ENCODE data around the gene SLC25A44. TPM values are rescaled to one million over a fixed set of nuclear protein-coding genes. Genes with fewer than 3 reads are reported as not detected.

The SLC25A44 gene
- total and polyA plus RNA-seq, 2 donors (not counting 1 experiment from before 2014, with no cell fraction given) = 14.9 to 27.2 TPM

DNA sequence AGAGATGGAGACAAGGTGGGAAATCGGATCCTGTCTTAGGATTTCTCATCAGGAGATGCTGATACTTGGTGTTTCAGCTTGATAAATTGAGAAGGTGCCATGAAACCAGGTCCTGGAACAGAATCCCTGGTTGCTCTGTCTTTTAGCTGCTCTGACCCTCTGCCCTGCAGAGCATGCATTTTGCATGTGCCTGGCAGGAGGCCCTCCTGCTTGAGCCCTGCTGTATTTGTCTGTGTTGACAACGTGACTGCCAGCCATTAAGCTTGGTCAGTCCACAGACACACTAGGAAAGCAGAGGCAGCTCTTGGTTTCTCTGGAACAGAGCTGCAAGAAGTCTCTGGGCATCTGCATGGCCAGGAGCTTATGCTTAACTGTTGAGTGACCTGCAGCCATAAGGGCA is 2.5 kb downstream of the SLC25A44 start:
- no peaks in the 10 kb centered on the region for H3K27me3 ChIP-seq (replicated peaks in 1 of 4; ENCODE audit: control extremely low read depth in 1 of 4, control insufficient read depth in 3 of 4, insufficient read depth in 4 of 4, low read length in 3 of 4)
- Mint-ChIP-seq H3K27ac (no peak overlapping the region), H3K27me3 (no peaks in the 10 kb centered on the region), H3K4me1 (peaks cover 47% of the 10 kb centered on the region), H3K9me3 (ENCODE audit: insufficient read depth) (no peaks in the 10 kb centered on the region), H3K4me3 (no peak overlapping the region)
- H3K79me2 ChIP-seq (ENCODE audit: control insufficient read depth, insufficient read depth, low read length) = peaks cover 71% of the 10 kb centered on the region
- H3K36me3 ChIP-seq (replicated peaks in 1 of 2; ENCODE audit: control extremely low read depth in 1 of 2, control insufficient read depth in 1 of 2, extremely low read depth in 1 of 2, insufficient read depth in 2 of 2, low read length in 1 of 2) = peaks cover 0 to 40% of the 10 kb centered on the region in 2 experiments
- DNase-seq (no peak), ATAC-seq (ENCODE audit: low read depth) (no peak)
- no peaks in the 10 kb centered on the region for H3K9me3 ChIP-seq (ENCODE audit: control extremely low read depth in 1 of 3, control insufficient read depth in 2 of 3, insufficient read depth in 1 of 3, low read length in 2 of 3)
- ChIA-PET CTCF (interaction anchor here (1.1 to 5.7 kb wide), 2 partner anchors 17 to 29 kb away, joined by 3 to 27 read pairs; partner anchors contain the start of gene PMF1), POLR2A (no interaction called here)
- H3K4me1 ChIP-seq (ENCODE audit: control insufficient read depth in 2 of 2, insufficient read depth in 2 of 2, low read length in 2 of 2) = peaks cover 10 to 19% of the 10 kb centered on the region in 2 donors
- H2AFZ ChIP-seq (ENCODE audit: insufficient read depth, low read depth, low read length, poor library complexity, severe bottlenecking) = no peak overlapping the region
- no peak overlapping the region for H3K4me2 ChIP-seq (replicated peaks; ENCODE audit: low read depth, low read length, poor library complexity, severe bottlenecking)
- H4K20me1 ChIP-seq (ENCODE audit: control insufficient read depth, insufficient read depth, low read length, poor library complexity, severe bottlenecking) = peaks cover 29% of the 10 kb centered on the region
- WGBS (ENCODE audit: insufficient coverage) = 95% methylated on average over 2 of the region's 2 CpGs
- H3K4me3 ChIP-seq (ENCODE audit: control extremely low read depth in 1 of 5, extremely low read depth in 1 of 5, insufficient read depth in 1 of 5, low read depth in 2 of 5, low read length in 4 of 5) = no peak overlapping the region
- H3K27ac ChIP-seq (ENCODE audit: low read length in 2 of 2) = no peak overlapping the region
- intact Hi-C loops (cut with micrococcal nuclease) = no loop called here
- no peak overlapping the region for H3K9ac ChIP-seq (ENCODE audit: low read length)
- TF ChIP-seq, protein P1, sequence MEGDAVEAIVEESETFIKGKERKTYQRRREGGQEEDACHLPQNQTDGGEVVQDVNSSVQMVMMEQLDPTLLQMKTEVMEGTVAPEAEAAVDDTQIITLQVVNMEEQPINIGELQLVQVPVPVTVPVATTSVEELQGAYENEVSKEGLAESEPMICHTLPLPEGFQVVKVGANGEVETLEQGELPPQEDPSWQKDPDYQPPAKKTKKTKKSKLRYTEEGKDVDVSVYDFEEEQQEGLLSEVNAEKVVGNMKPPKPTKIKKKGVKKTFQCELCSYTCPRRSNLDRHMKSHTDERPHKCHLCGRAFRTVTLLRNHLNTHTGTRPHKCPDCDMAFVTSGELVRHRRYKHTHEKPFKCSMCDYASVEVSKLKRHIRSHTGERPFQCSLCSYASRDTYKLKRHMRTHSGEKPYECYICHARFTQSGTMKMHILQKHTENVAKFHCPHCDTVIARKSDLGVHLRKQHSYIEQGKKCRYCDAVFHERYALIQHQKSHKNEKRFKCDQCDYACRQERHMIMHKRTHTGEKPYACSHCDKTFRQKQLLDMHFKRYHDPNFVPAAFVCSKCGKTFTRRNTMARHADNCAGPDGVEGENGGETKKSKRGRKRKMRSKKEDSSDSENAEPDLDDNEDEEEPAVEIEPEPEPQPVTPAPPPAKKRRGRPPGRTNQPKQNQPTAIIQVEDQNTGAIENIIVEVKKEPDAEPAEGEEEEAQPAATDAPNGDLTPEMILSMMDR (IDR thresholded peaks at IDR 0.05) = no peak

DNA sequence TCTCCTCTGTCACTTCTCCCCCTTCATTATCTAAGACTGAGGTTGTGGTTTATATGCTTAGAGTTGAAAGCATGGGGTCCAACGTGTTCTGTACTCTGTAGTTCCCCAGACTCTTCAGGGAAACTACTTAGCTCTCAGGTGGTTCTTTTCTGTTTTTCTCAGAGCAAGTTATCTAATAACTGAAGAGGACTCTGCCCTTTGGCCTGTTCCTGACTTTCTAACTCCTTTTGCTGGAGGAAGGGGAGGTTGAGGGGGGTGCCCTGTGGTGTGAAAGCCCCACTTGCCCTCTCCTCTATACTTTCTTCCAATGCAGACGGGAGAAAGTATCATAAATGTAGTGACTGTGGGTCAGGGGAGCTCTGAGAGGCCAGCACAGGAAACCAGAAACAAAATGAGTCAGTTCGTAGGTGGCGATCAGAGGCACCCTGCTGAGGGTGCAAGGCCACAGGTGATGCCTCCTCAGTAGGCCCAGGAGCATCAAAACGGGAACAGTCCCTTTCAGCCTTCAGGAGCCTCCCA is 5.0 kb downstream of the SLC25A44 start:
- CTCF ChIA-PET = interaction anchor here (0.8 to 5.7 kb wide), 2 partner anchors 27 to 51 kb away, joined by 3 to 27 read pairs; no protein-coding TSS in a partner anchor
- H3K4me3 Mint-ChIP-seq = no peak overlapping the region

More for the DNA sequence above, 5.0 kb downstream of the SLC25A44 start:
- Histone ChIP-seq H3K9me3 (ENCODE audit: control extremely low read depth in 1 of 3, control insufficient read depth in 2 of 3, insufficient read depth in 1 of 3, low read length in 2 of 3) (no peaks in the 10 kb centered on the region), H2AFZ (ENCODE audit: insufficient read depth, low read depth, low read length, poor library complexity, severe bottlenecking) (no peak overlapping the region), H3K4me1 (ENCODE audit: control insufficient read depth in 2 of 2, insufficient read depth in 2 of 2, low read length in 2 of 2) (peaks cover 6 to 14% of the 10 kb centered on the region in 2 donors), H3K9ac (ENCODE audit: low read length) (no peak overlapping the region), H3K4me3 (ENCODE audit: control extremely low read depth in 1 of 5, extremely low read depth in 1 of 5, insufficient read depth in 1 of 5, low read depth in 2 of 5, low read length in 4 of 5) (no peak overlapping the region), H3K79me2 (ENCODE audit: control insufficient read depth, insufficient read depth, low read length) (peaks cover 85% of the 10 kb centered on the region), H4K20me1 (ENCODE audit: control insufficient read depth, insufficient read depth, low read length, poor library complexity, severe bottlenecking) (peaks cover 35% of the 10 kb centered on the region), H3K36me3 (replicated peaks in 1 of 2; ENCODE audit: control extremely low read depth in 1 of 2, control insufficient read depth in 1 of 2, extremely low read depth in 1 of 2, insufficient read depth in 2 of 2, low read length in 1 of 2) (peaks cover 0 to 48% of the 10 kb centered on the region in 2 experiments), H3K27me3 (replicated peaks in 1 of 4; ENCODE audit: control extremely low read depth in 1 of 4, control insufficient read depth in 3 of 4, insufficient read depth in 4 of 4, low read length in 3 of 4) (no peaks in the 10 kb centered on the region), H3K4me2 (replicated peaks; ENCODE audit: low read depth, low read length, poor library complexity, severe bottlenecking) (no peak overlapping the region), H3K27ac (ENCODE audit: low read length in 2 of 2) (no peak overlapping the region)
- POLR2A ChIA-PET = no interaction called here
- intact Hi-C loops (cut with micrococcal nuclease) = no loop called here
- Mint-ChIP-seq H3K27me3 (no peaks in the 10 kb centered on the region), H3K27ac (no peak overlapping the region), H3K4me1 (peaks cover 42% of the 10 kb centered on the region), H3K9me3 (ENCODE audit: insufficient read depth) (no peaks in the 10 kb centered on the region)
- DNase-seq (no peak), ATAC-seq (ENCODE audit: low read depth) (no peak)
- TF ChIP-seq, protein P1 (IDR thresholded peaks at IDR 0.05) = no peak
- TF ChIP-seq EZH2 (IDR thresholded peaks at IDR 0.05; ENCODE audit: borderline replicate concordance, insufficient read depth, low read depth, low read length, poor library complexity, severe bottlenecking) = no peak
- WGBS (ENCODE audit: insufficient coverage) = 57% methylated on average over 3 of the region's 5 CpGs
